ENCODE results near the gene ZMYM2.
A peak's percentile ranks its signal among the peaks of the same experiment; 100 is the strongest.
"Not testable (repeated sequence)": the region's sequence is repeated elsewhere in the genome, so short reads cannot be mapped to it uniquely, and the experiment has no call there.

ZMYM2 gene

GRCh38 chr13:19982447-19983043 lies 24.0 kb downstream of the ZMYM2 start:
- DNase-seq (ENCODE audit: low spot score): no peak

DNA sequence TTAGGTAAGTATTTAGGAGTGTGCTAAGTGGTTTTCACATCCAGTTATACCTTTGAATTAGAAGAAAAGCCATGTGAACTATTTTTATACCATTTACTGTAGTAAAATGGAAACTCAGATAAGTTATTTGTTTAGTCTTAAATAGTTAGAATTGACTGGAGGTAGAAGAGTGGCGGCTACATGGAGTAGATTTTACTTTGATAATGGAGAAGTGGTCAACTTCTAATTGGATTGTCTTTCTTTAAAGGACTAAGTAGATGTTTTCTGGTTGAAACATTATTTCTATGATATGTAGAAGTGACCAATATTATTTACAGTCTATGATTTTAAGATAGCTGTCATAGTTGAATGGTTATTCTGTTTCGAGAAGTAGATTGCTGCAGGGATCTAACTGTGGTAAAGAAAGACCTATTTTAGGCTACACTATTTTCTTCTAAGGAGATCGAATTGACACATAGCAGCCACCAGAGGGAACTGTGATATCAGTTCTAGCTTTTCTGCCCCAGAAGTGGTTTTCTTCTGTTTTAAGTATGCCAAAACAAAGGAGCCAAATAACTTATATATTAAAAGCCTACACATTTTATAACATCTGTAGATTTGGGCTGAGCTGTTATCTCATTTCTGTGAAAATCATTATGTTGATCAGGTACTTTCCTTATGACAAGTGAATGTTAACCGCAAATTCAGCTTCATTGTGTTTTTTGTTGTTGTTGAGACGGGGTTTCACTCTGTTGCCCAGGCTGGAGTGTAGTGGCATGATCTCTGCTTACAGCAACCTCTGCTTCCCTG lies 26.1 kb downstream of the ZMYM2 start:
- peak; percentile 47 for DNase-seq (ENCODE audit: low spot score)

DNA sequence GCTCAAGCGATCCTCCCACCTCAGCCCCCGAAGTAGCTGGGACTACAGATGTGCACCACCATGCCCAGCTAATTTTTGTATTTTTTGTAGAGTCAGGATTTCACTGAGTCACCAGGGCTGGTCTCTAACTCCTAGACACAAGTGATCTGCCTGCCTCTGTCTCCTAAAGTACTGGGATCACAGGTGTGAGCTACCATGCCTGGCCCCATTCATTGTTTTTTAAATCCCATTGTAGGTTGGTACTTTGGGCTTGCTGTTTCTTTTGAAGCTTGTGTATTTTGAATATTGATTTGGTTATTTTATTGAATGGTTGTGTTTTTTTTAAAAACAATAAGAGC lies 26.7 kb downstream of the ZMYM2 start:
- no peak for DNase-seq (ENCODE audit: low spot score)

GRCh38 chr13:19991531-19991930 lies 33.0 kb downstream of the ZMYM2 start:
- no peak for DNase-seq (ENCODE audit: low spot score)

DNA sequence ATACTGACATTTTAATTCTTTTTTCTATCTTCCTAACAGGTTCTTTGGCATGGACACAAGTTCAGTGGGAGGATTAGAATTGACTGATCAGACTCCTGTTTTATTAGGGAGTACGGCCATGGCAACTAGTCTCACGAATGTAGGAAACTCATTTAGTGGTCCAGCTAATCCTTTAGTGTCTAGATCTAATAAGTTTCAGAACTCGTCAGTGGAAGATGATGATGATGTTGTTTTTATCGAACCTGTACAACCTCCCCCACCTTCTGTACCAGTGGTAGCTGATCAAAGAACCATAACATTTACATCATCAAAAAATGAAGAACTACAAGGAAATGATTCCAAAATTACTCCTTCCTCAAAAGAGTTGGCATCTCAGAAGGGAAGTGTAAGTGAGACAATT lies 34.5 kb downstream of the ZMYM2 start:
- no peak for DNase-seq (ENCODE audit: low spot score)

- DNase-seq (ENCODE audit: low spot score): no peak
Measured at GRCh38 chr13:19998960-19999359, 40.4 kb downstream of the ZMYM2 start.

GRCh38 chr13:20000062-20000552 lies 41.6 kb downstream of the ZMYM2 start:
- no peak for DNase-seq (ENCODE audit: low spot score)

GRCh38 chr13:20001366-20002190 lies 43.1 kb downstream of the ZMYM2 start:
- DNase-seq (ENCODE audit: low spot score): no peak

DNA sequence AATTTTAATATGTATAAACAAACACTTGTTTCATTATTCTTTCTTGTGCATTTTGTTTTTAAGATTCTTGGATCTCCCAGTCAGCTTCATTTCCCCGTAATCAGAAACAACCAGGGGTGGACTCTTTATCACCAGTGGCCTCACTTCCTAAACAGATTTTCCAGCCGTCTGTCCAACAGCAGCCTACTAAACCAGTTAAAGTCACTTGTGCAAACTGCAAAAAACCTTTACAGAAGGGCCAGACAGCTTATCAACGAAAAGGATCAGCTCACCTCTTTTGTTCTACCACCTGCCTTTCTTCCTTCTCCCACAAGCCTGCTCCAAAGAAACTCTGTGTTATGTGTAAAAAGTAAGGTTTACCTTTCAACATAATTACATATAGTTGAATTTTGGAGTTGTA lies 44.3 kb downstream of the ZMYM2 start:
- DNase-seq (ENCODE audit: low spot score): peak; percentile 16

GRCh38 chr13:20006206-20006605 lies 47.7 kb downstream of the ZMYM2 start:
- DNase-seq (ENCODE audit: low spot score): no peak

DNA sequence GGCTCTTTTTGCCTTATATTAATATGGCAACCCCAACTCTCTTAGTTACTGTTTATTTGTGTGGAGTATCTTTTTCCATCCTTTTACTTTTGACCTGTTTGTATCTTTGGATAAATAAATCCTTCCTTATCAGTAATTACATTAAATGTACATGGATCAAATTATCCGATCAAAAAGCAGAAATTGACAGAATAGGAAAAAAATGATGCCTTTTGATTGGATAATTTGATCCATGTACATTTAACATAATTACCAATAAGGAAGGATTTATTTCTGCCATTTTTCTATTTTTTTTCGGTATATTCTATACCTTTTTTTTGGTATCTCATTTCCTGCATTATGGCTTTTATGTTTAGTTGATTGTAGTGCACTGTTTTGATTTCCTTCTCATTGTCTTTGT lies 57.2 kb downstream of the ZMYM2 start:
- no peak for DNase-seq (ENCODE audit: low spot score)

- no peak for DNase-seq (ENCODE audit: low spot score)
Measured at GRCh38 chr13:20016649-20017364, 58.3 kb downstream of the ZMYM2 start.

GRCh38 chr13:20017365-20017711 lies 58.8 kb downstream of the ZMYM2 start:
- DNase-seq (ENCODE audit: low spot score): no peak

DNA sequence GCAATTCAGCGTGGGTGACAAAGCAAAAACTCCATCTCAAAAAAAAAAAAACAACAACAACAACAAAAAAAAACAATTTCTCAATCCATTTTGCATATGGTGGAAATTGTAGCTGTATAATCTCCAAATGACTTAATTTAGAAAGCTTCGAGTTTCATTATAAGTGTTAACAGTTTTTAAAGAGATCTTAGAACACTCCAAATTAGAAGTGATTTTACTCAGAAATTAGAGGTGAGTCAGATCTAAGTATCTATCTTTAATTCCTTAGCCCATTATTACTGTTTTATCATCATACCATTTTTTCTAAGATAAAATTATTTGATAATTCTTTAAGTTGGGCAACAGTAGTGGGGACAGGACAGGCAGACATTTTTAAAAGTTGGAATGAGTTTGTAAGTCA lies 60.5 kb downstream of the ZMYM2 start:
- DNase-seq (ENCODE audit: low spot score): no peak

- no peak for DNase-seq (ENCODE audit: low spot score)
Measured at GRCh38 chr13:20024702-20025101, 66.2 kb downstream of the ZMYM2 start.

- no peak for DNase-seq (ENCODE audit: low spot score)
Measured at GRCh38 chr13:20028953-20029352, 70.4 kb downstream of the ZMYM2 start.

- DNase-seq (ENCODE audit: low spot score): no peak
Measured at GRCh38 chr13:20033486-20033885, 75.0 kb downstream of the ZMYM2 start.

DNA sequence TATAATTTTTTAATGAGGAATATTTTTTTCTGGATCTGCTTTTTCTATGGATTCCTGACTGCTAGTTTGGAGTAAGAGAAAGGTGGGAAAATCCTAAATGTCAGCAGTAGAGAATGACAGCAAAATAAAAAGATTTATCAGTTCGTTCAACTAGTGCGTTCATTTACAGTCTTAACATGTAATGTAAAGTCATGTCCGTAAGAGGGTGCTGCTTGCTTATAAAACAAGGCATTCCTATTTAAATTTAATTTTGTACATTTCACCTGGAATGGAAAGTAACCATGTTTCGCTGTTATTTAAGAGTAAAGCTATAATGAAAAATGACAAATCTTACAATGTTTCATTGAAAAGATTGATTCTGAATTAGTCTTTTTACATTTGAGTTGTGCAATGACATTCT lies 76.6 kb downstream of the ZMYM2 start:
- peak; percentile 22 for DNase-seq (ENCODE audit: low spot score)

DNA sequence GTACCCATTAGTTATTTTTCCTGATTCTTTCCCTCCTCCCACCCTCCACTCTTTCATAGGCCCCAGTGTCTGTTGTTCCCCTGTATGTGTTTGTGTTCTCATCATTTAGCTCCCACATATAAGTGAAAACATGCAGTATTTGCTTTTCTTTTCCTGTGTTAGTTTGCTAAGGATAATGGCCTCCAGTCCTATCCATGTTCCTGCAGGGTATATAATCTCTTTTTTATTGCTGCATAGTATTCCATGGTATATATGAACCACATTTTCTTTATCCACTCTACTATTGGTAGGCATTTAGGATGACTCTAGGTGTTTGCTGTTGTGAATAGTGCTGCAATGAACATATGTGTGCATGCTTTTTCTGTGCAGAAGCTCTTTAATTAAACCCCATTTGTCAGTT lies 79.4 kb downstream of the ZMYM2 start:
- DNase-seq (ENCODE audit: low spot score): no peak

GRCh38 chr13:20042603-20043002 lies 84.1 kb downstream of the ZMYM2 start:
- not testable (repeated sequence) for DNase-seq (ENCODE audit: low spot score)

- no peak for DNase-seq (ENCODE audit: low spot score)
Measured at GRCh38 chr13:20043207-20043925, 84.8 kb downstream of the ZMYM2 start.

DNA sequence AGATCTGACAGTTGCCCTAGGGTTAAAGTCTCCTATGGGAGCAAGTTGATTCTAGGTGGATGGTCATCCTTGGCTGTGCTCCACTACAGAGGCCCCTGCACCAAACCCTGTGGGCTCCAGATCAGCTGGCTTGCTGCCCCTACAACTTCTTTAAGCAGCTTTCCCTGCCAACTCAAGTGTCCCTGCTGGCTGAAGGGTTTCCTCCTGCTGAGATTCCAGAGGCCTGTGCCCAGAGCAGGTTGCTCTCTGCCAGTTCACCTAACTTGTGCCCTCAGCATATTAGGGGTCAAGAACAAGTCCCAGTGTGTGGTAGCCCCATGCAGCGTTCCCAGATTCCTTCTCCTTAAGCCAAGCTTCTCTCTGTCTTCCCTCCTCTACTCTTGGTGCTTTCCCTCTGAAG lies 85.6 kb downstream of the ZMYM2 start:
- no peak for DNase-seq (ENCODE audit: low spot score)
